Measurements from ENCODE around the gene VCL.
A peak's percentile ranks its signal among the peaks of the same experiment; 100 is the strongest.

VCL gene

DNA sequence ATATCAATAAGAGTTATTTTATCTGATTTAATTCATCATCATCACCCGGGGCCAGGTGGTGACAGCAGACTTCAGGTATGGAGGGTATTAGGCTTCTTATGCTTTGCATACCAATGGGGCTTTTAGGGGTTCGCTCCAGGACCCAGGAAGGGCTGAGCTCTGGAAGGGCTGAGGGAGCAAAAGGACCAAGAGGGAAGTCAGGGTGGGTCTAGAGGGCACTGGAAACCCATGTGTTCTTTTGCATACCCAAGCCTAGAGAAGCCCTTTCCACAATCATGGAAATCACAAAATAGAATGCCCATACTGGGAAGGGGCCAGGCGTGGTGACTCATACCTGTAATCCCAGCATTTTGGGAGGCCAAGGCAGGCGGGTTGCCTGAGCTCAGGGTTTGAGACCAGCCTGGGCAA lies 30.9 kb upstream of the VCL start:
- H3K27ac Mint-ChIP-seq = no peak overlapping the region
- H3K4me1 Mint-ChIP-seq = peaks cover 5% of the 10 kb centered on the region
- no peak overlapping the region for H3K4me3 Mint-ChIP-seq
- H3K9me3 Mint-ChIP-seq = no peaks in the 10 kb centered on the region
- H3K27me3 Mint-ChIP-seq = no peaks in the 10 kb centered on the region
- H3K36me3 Mint-ChIP-seq = no peaks in the 10 kb centered on the region

DNA sequence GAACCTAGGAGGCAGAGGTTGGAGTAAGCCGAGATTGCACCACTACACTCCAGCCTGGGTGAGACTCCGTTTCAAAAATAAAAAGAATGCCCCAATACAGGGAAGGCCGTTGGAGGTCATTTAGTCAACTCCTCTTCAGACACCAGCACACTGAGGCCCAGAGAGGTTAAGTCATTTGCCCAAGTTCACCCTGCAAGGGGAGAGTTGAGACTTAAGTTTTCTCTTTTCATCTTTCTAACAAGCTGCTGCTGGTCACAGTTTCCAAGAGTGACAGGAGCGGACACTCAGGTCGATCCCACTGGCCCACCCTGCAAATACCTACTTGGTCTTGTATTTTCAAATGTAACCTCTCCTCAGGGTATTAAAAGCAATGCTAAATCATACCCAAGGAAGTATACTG lies 30.4 kb upstream of the VCL start:
- peaks cover 5% of the 10 kb centered on the region for H3K4me1 Mint-ChIP-seq
- no peak overlapping the region for H3K4me3 Mint-ChIP-seq
- H3K9me3 Mint-ChIP-seq = no peaks in the 10 kb centered on the region
- no peaks in the 10 kb centered on the region for H3K27me3 Mint-ChIP-seq
- no peak overlapping the region for H3K27ac Mint-ChIP-seq
- H3K36me3 Mint-ChIP-seq = no peaks in the 10 kb centered on the region

DNA sequence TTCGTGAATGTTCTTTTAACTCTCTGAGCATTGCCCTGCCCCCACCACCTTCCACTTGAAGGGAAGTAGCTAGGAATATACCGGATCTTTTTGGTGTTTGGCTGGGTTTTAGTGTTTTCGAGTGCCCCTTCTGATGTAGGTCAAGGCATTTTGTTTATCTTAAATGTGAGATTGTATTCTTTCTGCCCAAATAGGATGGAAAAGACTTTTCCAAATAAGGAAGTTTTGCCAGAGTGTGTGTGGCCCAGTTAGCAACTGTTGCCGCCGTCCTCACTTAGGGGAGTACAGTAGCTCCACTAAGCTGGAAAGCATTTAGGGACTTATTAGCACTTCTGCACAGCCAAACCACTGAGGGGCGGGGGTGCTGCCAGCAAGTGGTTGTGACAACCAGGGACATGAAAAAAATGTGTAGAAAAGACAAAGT lies 29.8 kb upstream of the VCL start:
- Mint-ChIP-seq H3K27me3 (no peaks in the 10 kb centered on the region), H3K36me3 (no peaks in the 10 kb centered on the region), H3K4me3 (no peak overlapping the region), H3K9me3 (no peaks in the 10 kb centered on the region), H3K27ac (no peak overlapping the region), H3K4me1 (peaks cover 5% of the 10 kb centered on the region)

DNA sequence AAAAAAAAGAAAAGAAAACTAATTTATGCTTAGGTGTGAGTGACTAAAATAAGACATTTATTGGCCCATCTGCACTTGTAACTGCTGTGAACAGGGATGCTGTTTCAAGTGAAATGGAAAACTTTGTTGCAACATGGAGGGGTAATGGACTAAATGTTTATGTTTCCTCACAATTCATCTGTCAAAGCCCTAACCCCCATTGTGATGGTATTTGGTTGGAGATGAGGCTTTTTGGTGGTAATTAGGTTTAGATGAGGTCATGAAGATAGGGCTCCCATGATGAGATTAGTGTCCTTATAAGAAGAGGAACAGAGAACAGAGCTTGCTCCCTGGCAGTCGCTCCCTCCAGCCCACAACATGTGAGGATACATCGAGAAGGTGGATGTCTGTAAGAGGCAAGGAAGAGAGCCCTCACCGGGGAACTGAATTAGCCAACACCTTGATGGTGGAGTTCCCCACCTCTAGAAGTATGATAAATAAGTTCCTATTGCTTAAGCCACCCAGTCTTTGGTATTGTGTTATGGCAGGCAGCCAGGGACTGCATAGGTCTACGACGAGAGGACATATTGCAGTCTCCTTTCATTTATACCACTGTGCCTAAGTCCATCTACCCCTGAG lies 28.6 kb upstream of the VCL start:
- Mint-ChIP-seq H3K9me3 (no peaks in the 10 kb centered on the region), H3K4me1 (peaks cover 14% of the 10 kb centered on the region), H3K36me3 (no peaks in the 10 kb centered on the region), H3K4me3 (no peak overlapping the region), H3K27me3 (no peaks in the 10 kb centered on the region), H3K27ac (no peak overlapping the region)

DNA sequence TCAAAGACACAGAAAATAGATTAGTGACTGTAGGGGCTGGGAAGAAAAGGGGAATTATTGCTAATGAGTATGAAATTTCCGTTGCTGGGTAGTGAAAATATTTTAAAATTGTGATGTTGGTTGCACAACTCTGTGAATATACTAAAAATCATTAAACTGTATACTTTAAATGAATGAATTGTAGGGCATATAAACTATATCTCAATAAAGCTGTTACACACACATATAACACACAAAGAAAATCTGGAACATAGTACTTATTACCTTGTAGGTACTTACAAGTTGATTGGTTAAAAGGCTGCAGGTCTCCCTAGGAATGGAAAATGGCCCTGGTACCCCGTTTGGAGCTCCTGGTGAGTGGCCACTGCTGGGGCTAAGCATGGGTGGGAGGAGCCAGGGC lies 27.1 kb upstream of the VCL start:
- Mint-ChIP-seq H3K27me3 (no peaks in the 10 kb centered on the region), H3K27ac (no peak overlapping the region), H3K9me3 (no peaks in the 10 kb centered on the region), H3K36me3 (no peaks in the 10 kb centered on the region), H3K4me3 (no peak overlapping the region), H3K4me1 (peaks cover 19% of the 10 kb centered on the region)

DNA sequence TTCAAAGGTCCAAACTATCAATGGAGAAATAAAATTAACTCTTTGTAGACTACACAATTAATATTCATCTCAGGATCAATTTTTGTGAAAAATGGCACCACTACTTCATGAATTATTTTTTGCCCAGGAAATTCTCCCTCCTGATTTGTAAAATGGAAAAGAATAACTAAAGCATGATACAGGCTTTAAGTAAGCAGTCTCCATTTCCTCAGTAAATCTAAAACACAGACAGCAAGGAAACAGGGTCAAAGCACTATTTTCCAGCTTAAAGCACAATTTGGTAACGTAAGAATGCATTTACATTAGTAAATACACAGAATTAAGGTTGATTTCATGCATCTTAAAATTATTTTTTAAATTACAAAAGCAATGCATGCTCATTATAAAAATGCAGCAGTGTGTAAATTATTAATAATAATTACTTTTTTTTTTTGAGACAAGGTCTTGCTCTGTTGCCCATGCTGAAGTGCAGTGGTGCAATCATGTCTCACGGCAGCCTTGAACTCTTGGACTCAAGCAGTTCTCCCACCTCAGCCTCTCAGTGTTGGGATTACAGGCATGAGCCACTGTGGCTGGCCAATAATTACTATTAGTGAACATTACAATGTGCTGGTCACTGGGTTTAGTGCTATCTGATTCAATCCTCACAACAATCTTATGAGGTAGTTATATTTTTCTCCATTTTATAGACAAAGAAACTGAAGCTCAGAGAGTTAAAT lies 26.1 kb upstream of the VCL start:
- Mint-ChIP-seq H3K4me1 (peaks cover 19% of the 10 kb centered on the region), H3K27ac (no peak overlapping the region), H3K27me3 (no peaks in the 10 kb centered on the region), H3K4me3 (no peak overlapping the region), H3K36me3 (no peaks in the 10 kb centered on the region), H3K9me3 (no peaks in the 10 kb centered on the region)

DNA sequence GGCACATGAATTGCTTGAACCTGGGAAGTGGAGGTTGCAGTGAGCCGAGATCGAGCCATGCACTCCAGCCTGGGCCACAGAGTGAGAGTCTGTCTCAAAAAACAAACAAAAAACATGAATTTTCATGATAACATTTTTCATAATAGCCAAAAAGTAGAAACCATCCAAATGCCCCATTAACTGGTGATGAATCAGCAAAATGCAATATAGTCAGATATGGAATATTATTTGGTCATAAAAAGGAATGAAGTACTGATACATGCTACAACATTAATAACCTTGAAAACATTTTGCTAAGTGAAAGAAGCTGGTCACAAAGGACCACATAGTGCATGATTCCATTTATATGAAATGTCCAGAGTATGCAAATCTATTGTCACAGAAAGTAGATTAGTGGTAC lies 24.5 kb upstream of the VCL start:
- no peaks in the 10 kb centered on the region for H3K9me3 Mint-ChIP-seq
- no peaks in the 10 kb centered on the region for H3K36me3 Mint-ChIP-seq
- no peak overlapping the region for H3K27ac Mint-ChIP-seq
- H3K4me1 Mint-ChIP-seq = peaks cover 15% of the 10 kb centered on the region
- H3K27me3 Mint-ChIP-seq = no peaks in the 10 kb centered on the region
- peak overlapping the region; percentile 45 for H3K4me3 Mint-ChIP-seq

DNA sequence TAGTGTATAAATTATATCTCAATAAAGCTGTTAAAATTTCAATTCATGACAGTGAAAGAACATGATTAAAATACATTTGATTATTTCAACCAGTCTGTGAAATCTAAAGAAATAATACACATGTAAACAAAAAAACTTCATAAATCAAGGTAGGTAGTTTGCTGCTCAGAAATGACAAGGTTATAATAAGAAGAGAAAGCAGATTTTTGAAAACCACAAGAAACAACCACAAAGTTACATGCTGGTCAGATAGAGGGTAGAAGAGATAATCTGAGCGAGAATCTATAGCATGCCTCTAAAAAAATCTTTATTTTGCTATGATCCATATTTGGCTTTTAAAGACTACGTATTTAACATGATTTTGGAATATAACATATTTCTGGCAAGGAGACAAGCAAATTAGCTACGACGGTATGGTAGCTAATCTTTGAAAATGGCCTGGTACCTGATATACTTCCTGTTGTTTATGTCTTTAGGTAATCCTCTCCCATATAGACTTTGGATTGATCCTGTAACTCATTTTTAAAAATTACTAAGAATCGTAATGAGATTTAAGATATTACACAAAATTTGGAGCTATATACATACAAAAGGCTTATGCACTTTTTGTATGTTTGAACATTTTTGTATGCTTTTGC lies 23.5 kb upstream of the VCL start:
- H3K9me3 Mint-ChIP-seq = no peaks in the 10 kb centered on the region
- H3K4me1 Mint-ChIP-seq = peaks cover 15% of the 10 kb centered on the region
- peak overlapping the region; percentile 47 for H3K4me3 Mint-ChIP-seq
- no peak overlapping the region for H3K27ac Mint-ChIP-seq
- H3K36me3 Mint-ChIP-seq = no peaks in the 10 kb centered on the region
- no peaks in the 10 kb centered on the region for H3K27me3 Mint-ChIP-seq

DNA sequence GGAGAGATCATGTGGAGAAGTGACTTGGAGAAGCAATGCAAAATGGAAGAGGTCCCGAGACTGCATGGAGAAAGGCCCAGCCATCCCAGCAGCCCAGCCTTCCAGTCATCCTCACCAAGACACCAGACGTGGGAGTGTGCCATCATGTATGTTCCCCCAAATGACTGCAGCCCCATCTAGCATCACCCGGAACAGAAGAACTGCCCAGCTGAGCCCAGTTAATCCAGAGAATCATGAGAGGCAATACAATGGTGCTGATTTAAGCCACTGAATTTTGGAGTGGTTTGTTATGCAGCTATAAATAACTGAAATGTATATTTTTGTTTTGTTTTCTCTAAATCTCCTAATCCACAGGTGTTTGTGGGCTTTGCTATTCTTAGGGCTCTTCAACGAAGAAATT lies 22.5 kb upstream of the VCL start:
- Mint-ChIP-seq H3K36me3 (no peaks in the 10 kb centered on the region), H3K27ac (no peak overlapping the region), H3K9me3 (no peaks in the 10 kb centered on the region), H3K27me3 (no peaks in the 10 kb centered on the region), H3K4me3 (no peak overlapping the region), H3K4me1 (peaks cover 15% of the 10 kb centered on the region)

DNA sequence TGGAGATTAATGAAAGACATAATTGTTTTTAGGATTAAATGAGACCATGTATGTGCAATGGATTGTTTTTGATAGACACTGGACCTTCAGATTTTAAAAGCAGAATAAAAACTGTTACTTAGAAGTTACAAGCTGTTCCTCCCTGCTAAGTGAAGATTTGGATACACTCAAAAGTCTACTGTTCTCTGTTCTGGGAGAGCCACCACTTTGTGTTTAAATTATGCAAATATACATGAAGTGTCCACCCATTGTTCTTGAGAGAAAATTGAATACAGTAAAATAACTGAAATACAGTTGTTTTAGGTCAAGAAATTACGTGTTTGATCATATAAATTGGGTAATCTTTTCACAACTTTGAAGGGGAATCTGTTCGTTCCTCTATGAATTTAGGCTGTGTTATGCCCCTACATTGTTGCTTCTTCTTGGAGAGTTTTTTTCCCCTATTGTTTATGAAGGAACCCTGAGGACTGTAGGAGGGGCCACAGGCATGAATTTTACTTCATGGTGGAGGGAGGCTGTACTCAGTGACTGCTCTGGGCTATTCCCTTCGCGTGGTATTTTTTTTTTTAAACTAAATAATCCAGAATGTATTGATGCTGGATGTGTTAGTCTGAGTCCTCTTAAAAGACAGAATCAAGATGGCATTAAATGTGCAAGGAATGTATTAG lies 18.6 kb upstream of the VCL start:
- Mint-ChIP-seq H3K4me3 (no peak overlapping the region), H3K36me3 (no peaks in the 10 kb centered on the region), H3K27me3 (no peaks in the 10 kb centered on the region)

DNA sequence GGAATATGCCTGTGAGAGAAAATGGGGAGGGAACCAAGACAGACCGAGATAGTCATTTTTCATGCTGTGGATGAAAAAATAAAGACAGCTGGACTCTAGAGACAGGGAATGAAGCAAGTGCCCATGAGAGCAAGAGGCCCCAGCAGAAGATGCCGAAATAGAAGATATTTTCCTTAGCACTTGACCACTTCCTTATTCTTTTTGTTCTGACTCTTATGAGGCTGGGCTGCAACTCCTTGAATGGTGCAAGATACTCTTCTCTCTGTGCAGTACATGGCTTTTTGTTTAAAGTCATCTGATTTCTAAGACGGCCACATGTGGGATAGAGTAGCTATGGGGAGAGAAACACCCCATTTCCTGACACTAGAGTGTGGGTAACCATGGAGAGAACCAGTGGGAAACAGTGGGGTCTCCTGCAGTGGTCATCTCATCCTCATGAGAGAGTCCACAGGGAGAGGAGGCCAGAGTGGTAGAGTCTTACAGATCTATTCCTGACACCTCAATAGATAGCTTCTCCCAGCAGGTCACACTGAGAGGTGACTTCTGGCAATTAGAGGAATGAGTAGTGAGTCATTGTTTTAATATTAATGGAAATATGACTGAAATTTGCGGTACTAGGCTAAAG lies 18.0 kb upstream of the VCL start:
- Mint-ChIP-seq H3K4me1 (peaks cover 7% of the 10 kb centered on the region), H3K27me3 (no peaks in the 10 kb centered on the region), H3K9me3 (no peaks in the 10 kb centered on the region), H3K36me3 (no peaks in the 10 kb centered on the region), H3K4me3 (no peak overlapping the region), H3K27ac (no peak overlapping the region)

More for the DNA sequence above, 18.6 kb upstream of the VCL start:
- Mint-ChIP-seq H3K9me3 (no peaks in the 10 kb centered on the region), H3K27ac (no peak overlapping the region), H3K4me1 (peaks cover 13% of the 10 kb centered on the region)

DNA sequence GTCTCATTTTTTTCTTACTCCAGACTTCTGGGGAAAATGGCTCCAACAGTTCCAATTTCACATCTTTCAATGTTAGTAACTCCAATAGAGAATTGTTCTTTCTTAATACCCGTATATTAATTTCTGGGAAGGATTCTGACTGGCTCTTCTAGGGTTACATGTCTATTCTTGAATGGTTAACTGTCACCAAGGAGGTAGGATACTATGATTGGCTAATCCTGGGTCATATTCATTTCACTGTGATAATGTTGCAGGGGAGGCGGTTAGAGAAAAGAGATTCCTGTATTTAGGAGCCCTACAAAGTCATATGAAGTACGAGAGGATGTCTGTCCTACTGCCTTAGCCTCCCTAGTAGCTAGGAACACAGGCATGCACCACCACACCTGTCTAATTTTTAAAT lies 16.1 kb upstream of the VCL start:
- H3K9me3 Mint-ChIP-seq = no peaks in the 10 kb centered on the region
- no peaks in the 10 kb centered on the region for H3K27me3 Mint-ChIP-seq
- H3K4me1 Mint-ChIP-seq = peaks cover 7% of the 10 kb centered on the region
- H3K4me3 Mint-ChIP-seq = no peak overlapping the region
- H3K36me3 Mint-ChIP-seq = no peaks in the 10 kb centered on the region
- no peak overlapping the region for H3K27ac Mint-ChIP-seq

DNA sequence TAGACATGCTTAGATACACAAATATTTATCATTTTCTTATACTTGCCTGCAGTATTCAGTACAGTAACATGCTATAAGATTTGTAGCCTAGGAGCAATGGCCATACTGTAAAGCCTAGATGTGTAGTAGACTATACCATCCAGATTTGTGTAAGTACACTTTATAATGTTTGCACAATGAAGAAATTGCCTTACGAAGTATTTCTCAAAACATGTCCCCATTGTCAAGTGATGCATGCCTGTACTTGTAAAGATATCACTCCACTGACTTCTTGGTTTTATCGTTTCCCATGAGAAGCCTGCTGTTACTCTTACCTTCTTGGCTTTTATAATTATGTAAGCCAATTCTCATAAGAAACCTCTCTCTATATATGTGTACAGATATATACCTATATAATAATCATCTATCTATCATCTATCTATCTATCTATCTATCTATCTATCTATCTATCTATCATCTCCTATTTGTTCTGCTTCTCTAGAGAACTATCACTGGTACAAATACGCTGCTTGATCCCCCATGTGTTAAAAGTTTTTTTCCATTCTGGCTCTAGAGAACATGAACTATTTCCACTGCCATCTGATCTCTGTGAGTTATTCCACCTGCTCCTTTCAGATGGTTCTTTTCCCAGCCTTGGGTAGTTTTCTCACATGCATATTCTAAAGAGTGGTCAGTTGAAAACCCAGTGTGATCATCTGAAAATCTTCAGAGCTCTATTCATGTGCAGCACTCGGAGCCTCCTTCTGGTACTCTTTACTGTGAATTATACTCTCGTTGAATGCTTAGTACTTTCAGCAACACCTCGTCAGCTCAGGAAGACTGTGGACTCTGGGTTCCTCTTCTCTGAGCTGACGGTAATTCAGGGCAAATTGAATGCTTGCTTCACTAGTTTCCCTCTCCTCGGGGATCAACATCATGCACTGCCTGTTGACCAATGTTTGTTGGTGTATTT lies 14.5 kb upstream of the VCL start:
- Mint-ChIP-seq H3K4me3 (no peak overlapping the region), H3K27me3 (no peaks in the 10 kb centered on the region), H3K36me3 (no peaks in the 10 kb centered on the region), H3K9me3 (no peaks in the 10 kb centered on the region), H3K27ac (no peak overlapping the region), H3K4me1 (peaks cover 7% of the 10 kb centered on the region)

DNA sequence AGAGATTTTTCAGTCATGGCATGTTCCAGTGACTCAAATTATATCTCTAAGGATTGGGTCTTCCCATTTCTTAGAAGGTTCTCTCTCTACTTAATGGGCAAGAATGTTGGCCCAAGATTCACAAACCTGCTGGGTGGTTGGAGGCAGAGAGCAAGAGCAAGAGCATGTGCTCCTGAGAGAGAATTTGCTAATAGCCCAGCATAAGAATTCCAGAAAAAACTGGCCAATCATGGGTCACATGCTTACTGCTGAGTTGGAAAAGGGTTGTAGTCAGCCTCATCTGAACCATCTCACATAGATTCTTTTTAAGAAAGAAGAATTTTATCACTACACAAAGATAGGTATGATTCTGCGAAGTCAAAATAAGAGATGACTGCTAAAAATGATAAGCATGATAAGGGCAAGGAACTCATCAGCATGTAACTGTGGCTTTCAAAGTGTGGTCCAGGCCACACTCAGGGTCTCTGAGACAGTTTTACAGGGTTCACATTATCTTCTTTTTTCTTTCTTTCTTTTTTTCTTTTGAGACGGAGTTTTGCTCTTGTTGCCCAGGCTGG lies 8.2 kb upstream of the VCL start:
- Mint-ChIP-seq H3K9me3 (no peaks in the 10 kb centered on the region), H3K27ac (no peak overlapping the region), H3K4me1 (peaks cover 23% of the 10 kb centered on the region), H3K27me3 (no peaks in the 10 kb centered on the region), H3K4me3 (no peak overlapping the region), H3K36me3 (no peaks in the 10 kb centered on the region)
